Glomerular endothelial cell (primary cell): ENCODE data around the gene CPLX1. TPM values are rescaled to one million over a fixed set of nuclear protein-coding genes. Genes with fewer than 3 reads are reported as not detected.
"Not testable (repeated sequence)": the region's sequence is repeated elsewhere in the genome, so short reads cannot be mapped to it uniquely, and the experiment has no call there.

Source experiments
- DNase-seq: peaks from one replicate; pipeline ENCODE4 v3.0.0-alpha.2; 2011; ENCODE audit warnings: low read depth, low spot score; ENCODE audit errors: extremely low read depth
- total RNA-seq: library from RNA; depleted of rRNA; stranded (reverse); fragments of >200 nt; gene quantifications from 2 replicates; pipeline ENCODE4 v1.2.3, GENCODE V29; 2015

The CPLX1 gene
- total RNA-seq, 1 donor from 2014 or later, result not detected

DNA sequence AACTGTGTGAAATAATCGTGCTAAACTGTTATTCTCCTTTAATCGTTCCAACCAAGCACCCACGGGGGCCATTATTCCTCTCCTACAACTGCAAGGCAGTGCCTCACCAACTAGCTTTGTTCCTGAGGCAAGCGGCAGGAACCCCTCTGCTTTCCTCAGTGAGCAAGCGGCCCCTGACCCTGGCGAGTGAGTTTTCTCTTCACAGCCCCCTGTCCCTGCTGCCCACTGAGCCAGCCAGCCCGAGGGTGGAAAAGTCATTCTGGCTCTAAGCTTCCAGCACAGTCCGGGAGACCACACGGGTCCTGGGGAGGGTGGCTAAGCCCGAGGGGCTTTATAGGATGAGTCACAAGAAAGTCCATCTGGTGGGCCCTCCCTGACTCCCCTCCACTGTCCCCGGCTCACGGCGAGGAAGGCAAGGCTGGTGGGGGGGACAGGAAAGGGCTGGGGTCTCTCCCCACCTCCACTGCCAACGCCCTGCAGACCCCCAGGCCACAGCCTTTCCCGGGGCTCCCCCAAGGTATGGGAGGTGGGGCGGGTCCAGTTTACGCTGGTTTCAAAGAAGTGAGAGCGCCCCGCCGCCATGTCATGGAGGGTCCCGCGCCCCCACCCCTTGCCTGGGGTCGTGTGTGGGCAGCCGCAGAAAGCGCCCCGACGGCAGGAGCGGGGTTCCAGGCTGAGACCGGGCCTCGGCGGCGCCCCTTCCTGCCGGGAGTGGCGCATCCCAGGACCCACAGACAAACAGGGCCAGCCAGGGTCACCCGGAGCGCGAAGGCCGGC is 45.0 kb downstream of the CPLX1 start:
- DNase-seq, result no peak

DNA sequence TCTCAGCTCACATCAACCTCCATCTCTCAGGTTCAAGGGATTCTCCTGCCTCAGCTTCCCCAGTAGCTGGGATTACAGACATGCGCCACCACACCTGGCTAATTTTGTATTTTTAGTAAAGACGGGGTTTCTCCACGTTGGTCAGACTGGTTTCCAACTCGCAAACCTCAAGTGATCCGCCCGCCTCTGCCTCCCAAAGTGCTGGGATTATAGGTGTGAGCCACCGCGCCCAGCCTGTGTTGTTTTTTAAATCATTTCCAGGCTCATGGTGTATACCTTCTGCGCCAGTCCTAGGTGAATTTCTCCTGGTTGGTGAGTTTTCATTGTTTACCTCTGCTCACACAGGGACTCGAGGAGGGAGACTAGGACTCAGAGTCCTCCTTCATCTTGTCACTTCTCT is 45.7 kb downstream of the CPLX1 start:
- not testable (repeated sequence) for DNase-seq

DNA sequence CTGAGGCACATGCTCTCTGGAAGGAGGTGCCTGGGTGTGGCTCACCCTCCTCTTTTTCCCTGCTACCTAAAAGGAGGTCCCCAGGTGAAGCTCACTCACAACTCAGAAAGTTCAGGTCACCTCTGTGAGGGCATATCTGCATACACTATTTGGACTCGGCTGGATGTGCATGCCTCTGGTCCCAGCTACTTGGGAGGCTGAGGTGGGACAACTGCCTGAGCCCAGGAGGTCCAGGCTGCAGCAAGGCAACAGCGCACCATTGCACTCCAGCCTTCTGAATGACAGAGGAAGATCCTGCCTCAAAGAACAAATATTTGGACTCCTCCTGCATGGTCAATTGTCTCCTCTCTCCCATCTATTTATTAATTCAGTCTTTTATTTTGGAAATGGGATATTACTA is 46.4 kb downstream of the CPLX1 start:
- no peak for DNase-seq

DNA sequence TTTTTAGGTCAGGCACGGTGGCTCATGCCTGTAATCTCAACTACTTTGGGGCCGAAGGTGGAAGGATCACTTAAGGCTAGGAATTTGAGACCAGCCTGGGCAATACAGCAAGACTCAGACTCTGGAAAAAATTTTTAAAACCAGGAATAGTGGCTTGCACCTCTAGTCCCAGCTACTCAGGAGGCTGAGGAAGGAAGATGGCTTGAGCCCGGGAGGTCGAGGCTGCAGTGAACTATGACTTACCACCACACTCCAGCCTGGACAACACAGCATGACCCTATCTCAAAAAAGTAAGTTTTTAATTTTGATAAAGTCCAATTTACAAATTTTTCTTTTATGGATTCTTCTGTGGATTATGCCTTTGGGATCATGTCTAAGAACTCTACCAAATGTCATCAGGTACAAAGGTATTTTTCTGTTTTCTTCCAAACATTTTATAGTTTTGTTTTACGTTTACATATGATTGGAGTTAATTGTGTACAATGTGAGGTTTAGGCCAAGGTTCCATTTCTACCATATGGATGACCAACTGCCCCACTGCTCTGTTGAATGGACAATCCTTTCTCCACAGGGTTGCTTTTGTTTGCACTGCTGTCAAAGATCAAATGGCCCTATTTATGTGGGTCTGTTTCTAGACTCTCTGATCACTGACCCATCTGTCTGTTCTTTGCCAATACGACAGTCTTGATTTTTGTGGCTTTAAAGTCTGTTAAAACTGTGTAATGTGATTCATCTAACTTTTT is 48.2 kb downstream of the CPLX1 start:
- DNase-seq, result no peak

DNA sequence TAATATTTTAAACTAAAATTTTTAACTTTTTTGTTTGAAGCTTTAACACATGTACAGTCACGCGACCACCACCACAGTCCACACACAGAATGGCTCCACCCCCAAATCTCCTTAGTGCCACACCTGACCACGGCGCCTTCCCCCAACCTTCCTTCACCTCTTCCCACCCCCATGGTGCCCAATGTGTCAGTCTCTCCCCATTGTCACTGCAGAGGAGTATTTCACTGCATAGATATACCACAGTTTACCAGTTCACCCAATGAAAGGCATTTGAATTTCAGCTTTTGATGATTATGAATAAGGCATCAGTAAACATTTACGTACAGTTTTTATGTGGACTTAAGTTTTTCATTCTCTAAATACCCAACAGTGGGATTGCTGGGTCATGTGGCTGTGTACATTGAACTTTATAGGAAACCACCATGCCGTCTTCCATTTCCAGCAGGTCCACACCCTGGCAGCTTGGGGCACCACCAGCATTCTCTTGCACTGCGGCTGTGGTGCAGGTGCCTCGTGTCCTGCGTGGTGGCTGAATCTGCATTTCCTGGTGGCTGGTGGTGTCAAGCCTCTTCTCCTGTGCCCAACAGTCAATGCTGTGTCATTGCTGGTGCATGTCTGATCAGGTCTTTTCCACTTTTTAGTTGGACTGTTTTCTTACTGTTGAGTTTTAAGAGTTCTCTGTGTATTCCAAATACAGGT is 49.0 kb downstream of the CPLX1 start:
- DNase-seq, result no peak

DNA sequence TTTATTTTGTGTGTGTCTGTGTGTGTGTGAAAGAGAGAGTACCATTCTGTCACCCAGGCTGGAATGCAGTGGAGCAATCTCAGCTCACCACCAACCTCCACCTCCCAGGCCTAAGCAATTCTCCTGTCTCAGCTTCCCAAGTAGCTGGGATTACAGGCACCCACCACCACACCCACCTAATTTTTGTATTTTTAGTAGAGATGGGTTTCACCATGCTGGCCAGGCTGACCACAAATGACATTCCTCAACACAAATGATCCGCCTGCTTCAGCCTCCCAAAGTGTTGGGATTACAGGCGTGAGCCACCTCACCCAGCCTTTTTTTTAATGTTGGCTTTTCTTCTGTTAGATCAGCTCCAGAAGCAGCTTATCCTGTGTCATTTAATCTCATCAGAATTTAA is 50.4 kb downstream of the CPLX1 start:
- not testable (repeated sequence) for DNase-seq

DNA sequence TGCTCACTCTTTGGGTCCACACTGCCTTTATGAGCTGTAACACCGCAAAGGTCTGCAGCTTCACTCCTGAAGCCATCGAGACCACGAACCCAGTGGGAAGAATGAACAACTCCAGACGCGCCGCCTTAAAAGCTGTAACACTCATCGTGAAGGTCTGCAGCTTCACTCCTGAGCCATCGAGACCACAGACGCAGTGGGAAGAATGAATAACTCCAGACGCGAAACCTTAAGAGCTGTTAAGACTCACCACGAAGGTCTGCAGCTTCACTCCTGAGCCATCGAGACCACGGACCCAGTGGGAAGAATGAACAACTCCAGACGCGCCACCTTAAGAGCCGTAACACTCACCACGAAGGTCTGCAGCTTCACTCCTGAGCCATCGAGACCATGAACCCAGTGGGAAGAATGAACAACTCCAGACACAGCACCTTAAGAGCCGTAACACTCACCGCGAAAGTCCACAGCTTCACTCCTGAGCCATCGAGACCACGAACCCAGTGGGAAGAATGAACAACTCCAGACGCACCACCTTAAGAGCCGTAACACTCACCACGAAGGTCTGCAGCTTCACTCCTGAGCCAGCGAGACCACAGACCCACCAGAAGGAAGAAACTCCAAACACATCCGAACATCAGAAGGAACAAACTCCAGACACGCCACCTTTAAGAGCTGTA is 51.4 kb downstream of the CPLX1 start:
- DNase-seq, result not testable (repeated sequence)

DNA sequence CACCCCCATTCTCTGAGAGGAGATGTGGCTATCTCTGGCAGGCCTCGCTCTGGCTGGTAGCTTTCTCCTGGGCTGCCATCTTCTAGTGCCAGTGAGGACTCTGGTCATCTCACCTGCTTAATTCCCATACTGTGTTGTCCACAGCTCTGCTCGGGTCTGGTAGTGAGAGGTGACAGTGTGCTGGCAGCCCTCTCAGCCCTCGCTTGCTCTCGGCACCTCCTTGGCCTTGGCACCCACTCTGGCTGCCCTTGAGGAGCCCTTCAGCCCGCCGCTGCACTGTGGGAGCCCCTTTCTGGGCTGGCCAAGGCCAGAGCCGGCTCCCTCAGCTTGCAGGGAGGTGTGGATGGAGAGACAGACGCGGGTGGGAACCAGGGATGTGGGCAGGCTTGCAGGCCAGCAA is 52.7 kb downstream of the CPLX1 start:
- no peak for DNase-seq

DNA sequence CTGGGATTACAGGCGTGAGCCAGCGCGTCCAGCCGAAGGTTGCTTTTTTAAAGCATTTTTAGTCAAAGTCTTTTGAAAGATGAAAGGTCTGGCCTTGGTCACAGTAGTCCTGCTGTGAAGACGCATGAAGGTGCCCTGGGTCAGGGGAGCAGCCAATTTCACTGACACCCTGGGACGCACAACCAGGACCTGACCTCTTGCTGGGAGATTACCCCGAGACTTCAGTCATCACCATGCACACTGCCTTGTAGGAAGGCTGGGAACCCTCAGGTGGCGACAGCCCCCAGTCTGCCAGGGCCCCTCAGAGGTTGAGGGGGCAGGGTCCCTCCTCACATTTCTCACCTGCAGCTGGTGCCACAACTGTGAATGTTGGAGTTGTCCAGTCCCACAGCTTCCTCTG is 53.2 kb downstream of the CPLX1 start:
- no peak for DNase-seq

DNA sequence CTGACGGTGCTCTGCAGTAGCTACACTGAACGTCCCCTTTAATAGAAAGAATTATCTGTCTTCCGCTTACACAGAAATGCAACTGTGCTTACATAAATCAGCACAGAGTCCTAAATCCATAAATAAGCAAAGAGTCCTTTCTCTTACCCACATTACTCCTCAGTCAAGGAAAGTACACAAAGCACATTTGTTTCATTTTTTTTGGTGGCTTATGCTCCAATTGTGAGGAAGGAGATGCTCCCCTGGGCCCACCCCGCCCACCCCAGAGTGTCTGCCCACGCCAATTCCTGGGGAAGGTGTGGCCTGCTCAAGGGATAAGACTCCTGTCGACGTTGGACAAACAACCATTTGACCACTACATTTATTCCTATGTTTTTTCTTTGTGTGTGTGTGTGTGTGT is 53.8 kb downstream of the CPLX1 start:
- DNase-seq, result no peak

DNA sequence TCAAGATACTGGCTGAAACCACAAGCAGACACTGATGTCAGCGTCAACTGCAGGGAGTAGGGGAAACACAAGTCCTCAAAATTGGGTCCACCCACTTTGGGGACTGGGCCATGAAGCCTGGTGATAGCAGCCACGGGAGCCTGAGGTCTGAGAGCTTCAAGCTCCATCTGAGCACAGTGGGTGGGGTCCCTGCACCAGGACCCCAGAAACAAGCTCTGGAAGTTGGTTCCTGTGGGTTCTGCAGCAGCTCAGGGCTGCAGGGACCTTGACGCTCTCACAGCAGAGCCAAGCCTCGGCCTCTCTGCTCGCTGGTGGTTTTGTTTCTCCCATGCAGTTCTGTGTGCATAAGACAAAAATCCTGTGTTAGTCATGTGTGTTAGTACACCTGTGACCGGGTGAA is 54.5 kb downstream of the CPLX1 start:
- DNase-seq, result no peak

DNA sequence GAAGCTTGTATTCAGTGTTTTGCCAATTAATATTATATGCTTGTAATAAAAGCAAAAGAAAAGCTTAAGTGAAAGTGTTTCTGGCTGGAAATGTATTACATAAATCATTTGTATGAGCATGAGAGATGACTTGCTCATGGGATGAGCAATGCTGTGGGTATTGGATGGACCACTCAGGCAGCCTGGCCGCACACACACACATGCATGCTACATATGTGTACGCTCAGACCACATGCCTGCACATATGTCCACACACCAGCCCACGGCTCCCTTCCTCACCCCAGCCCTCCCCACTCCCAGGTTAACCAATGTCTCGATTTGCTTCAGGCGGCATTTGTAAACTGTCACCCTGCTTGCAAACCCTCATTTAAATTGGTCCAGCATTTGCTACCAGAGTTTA is 55.9 kb downstream of the CPLX1 start:
- no peak for DNase-seq

DNA sequence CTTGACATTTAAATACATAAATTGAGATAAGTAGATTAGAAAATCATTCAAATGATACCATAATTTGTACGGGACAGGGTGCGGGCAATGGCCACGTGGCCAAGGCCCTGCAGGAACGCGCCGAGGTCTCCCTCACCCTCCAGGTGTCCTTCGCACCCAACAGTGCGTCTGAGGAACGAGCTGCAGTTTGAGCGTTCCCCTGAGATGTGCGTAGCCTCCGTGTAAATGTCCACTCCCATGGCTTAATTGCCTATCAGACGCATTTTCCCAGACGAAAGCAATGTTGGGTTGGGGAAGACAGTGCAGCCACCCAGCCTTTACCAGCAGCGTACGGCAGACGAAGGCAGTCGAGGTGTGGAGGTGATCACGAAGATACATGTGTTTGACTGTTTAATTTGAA is 56.4 kb downstream of the CPLX1 start:
- no peak for DNase-seq

DNA sequence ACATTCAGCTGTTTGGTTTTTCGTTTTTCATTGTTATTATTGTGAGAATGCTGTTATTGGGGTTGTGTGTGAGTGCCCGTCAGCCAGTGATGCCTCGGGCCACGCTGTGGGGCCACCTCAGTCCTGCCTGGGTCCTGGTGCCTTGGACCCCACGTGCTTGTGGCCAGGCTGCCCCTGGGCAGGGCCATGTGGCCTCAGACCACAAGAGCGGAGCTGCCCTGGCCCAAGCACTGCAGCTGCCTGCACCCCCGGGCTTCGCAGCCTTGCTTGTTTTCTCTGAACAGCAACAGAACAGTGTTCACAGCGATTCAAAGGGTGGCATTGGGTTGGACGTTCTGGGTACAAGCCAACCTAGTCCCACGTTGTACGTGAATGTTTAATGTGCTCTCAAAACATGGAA is 56.9 kb downstream of the CPLX1 start:
- no peak for DNase-seq

DNA sequence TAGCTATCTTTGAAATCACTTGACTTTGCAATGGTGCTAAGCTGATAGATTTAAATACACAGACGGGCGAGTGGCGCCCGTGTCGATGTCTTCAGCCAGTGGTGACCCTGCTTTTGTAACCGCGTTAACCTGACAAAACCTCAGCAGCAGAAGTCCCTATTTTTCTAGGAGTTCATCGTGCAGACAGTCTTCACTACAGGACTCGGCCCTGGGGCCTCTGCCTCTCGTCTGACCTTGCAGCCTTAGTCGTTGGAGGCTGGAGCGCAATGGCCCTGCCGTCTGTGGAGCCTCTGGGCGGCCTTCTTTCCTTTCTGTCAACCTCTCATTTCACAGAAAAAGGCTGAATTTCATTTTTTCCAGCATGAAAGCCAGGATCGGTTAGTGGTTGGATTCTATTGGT is 57.9 kb downstream of the CPLX1 start:
- no peak for DNase-seq

DNA sequence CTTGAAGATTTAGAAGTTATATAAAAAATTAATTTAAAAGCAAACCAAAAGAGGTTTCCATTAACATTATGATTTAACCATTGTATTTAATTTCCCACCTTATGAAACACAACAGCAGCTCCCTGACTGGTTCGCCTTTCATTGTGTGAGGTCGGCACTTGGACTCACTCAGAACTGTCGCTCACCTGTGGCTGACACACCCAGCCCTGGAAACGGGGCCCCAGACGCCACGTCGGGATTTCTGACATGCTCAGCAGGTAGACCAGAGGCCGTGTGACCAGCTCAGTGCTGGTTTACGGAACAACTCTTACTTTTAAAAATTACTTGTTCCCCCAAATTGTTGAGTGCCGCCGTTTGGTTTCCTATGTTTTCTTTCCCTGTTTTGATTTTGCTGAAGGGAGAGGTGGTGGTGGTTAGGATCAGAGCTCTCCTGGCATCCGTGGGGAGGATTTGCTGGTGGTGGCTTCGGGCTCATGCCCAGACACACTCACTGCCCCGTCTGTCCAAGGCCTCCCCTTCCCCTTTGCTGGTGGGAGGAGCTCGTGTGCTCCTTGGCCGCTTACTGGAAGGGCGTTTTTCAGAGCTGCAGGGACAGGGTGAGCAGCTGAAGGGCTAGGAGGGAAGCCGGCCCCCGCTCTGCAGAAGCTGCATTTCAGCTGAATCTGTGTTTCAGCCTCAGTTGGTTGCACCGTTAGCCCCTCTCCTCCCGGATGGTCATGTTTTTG is 59.2 kb downstream of the CPLX1 start:
- DNase-seq, result no peak

DNA sequence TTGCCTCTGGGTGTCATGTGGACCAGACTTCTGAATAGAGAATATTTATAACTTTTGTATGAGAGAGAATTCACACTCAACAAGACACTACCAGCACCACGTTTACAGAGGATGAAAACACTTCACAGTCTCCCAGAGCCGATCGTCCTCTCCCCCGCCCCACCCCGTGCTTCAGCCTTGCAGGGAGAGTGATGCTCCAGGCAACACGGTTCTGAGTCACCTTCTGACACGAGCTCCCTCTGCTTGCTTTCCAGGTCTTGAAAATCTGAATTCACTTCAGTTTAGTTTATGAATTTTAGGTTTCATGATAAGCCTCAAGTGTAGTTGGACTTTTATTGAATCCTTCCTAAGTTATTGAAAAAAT is 59.8 kb downstream of the CPLX1 start:
- DNase-seq, result no peak

DNA sequence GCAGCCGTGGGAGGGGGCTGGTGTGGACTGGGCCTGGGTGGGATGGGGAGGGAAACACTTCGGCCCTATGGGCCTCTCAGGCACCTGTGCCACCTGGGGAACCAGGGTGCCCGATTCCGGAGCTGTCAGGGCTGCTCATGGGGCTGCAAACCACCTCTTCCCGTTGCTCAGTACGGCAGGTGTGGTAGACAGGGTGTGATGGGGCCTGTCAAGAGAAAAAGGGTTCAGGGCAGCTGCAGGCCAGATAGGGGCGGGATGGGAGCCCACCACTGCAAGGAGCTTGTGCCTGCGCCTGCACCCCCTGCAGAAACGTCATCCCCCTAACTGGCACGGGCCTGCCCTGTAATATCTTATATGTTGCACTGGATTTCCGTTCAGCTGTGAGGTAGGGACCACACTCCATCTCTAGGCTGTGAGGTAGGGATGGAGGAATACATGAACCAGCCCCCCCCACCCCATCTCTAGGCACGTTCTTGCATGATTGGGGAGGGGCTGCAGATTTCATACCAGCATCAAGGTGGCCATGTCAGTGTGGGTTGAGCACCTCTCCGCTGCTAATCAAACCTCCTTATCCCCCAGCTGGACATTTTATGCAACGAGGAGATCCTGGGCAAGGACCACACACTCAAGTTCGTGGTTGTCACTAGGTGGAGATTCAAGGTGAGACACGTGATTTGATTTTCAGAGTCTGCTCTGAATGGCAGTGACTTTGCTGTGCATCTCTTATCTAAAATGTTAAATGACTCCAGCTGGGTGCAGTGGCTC is 61.3 kb downstream of the CPLX1 start:
- no peak for DNase-seq

DNA sequence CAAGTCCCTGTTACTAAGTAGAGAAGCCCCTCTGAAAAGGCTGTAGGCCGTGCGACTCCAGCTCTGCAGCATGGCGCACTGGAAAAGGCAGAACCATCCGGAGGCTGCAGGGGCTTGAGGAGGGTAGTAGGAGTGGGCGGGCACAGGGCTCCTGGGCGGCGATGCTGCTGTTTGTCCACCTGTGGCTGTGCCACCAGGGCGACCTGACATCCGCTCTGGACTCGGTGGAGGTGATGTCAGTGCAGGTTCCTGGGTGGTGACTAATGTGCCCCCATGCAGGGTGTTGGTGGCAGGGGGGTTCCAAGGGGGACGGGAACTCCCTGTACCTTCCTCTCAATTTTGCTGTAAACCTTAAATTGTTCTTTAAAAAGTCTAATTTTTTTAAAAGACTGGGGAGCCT is 62.0 kb downstream of the CPLX1 start:
- DNase-seq, result no peak
